GM18873 (cell line): Measurements from ENCODE around the gene TRPV4.

Source experiments
- ATAC-seq: cut with Tn5 transposase; IDR thresholded peaks from one replicate; pipeline ENCODE4 v1.9.1; 2021; ENCODE audit warnings: mild to moderate bottlenecking, moderate library complexity, moderate number of reproducible peaks; ENCODE audit not compliant: unreplicated experiment, low FRiP score

Gene TRPV4

DNA sequence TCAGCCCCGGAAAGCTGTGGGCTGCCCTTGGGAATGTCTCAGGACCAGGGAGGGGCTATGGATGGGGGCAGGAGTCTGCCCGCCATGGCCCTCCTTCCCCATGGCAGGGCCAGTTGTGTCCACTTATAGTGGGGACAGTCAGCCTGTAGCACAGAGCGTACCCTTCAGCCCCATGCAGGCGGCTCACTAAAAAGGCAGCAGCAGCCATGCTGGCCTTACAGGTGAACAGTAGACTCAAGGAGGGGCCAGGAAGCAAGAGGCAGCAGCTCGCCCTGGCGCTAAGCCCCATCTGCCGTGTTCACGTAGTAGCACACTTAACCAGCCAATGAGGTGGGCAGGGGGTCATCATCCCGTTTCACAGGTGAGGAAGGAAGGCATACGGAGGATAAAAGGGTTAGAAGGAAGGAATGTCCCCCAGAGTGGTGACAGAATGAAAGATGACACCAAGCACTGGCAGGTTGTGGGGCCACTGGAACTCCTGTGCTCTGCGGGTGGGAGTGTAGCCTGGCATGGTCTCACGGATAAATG lies 66.9 kb downstream of the TRPV4 start:
- ATAC-seq = no peak

DNA sequence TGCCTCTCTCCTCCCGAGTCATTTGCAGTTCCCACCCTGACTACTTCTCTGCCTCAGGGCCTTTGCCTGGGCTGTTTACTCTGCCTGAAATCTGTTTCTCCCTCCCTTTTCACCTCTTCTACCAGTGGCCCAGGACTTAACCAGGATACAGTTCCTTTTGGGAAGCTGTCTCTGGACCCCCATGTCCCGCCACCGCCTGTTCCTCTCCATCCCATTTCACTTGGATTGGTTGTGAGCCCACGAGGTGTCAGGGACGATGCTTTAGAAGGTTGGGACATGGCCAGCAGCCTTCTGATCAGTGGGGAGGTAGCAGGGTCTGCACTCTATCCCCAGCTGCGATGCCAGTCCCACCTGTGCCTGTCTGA lies 67.8 kb downstream of the TRPV4 start:
- no peak for ATAC-seq

DNA sequence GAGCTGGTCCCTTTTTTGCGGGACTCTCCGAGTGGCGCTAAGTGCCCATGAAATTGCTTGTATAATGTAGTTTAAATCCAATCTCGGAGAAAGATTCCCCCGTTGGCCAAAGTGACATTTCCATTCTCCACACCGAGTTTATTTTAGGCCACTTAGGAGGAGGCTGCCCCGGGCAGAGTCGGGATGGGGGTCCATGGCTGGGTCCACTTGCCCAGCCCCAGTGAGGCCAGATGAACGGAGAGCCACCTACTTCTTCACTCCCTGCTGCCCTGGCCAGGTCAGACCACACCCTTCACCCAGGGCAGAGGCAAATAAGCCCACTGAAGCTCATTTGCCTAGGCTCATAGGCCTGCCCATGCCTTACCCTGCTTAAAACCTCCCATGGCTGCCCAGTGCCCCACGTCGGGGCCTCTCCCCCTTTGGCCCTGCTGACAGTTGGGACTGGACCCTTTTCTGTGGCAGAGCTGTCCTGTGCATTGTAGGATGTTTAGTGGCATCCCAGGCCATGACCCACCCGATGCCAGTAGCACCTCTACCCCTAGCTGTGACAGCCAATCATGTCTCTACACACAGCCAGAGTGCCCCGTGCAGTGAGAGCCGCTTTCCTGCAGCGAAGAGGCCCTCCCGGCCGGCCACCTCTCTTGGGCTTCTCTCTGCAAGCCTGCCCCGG lies 68.3 kb downstream of the TRPV4 start:
- no peak for ATAC-seq

DNA sequence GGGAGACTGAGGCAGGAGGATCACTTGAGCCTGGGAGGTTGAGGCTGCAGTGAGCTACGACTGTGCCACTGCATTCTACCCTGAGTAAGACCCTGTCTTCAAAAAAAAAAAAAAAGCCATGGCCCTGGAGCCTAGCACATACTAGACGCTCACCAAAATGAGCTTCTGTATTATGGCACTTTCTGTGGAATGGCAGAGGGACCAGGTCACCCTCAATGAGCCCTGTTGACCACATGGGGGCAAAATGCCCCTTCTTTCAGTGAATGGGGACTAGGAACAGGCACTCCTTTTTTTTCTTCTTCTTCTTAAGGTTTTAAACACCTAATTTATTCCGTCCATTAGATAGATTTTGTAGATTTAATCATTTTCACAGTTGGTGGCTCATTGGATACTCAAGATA lies 69.1 kb downstream of the TRPV4 start:
- no peak for ATAC-seq

DNA sequence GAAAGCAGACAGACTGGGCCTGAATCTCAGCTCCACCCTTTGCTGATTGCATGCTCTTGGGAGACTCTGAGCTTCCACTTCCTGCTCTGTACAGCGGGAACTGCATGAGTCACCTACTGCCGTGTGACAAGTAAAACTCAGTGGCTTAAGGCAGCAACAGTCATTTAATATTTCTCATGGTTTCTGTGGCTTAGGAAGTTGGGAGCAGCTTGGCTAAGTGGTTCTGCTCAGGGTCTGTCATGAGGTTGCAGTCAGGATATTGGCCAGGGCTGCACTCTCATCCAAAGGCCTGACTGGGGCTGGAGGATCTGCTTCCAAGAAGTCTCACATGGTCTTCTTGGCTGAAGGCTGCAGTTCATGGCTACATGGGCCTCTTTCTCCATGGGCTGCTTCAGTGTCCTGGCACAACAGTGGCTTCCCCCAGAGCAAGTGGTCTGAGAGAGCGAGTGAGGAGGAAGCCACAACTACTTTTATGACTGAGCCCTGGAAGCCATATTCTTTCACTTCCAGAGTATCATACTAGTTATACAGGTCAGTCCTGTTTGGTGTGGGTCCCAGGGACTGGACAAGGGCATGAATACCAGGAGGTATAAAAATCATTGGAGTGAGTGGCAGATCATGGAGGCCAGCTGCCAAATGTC lies 69.9 kb downstream of the TRPV4 start:
- ATAC-seq = no peak

DNA sequence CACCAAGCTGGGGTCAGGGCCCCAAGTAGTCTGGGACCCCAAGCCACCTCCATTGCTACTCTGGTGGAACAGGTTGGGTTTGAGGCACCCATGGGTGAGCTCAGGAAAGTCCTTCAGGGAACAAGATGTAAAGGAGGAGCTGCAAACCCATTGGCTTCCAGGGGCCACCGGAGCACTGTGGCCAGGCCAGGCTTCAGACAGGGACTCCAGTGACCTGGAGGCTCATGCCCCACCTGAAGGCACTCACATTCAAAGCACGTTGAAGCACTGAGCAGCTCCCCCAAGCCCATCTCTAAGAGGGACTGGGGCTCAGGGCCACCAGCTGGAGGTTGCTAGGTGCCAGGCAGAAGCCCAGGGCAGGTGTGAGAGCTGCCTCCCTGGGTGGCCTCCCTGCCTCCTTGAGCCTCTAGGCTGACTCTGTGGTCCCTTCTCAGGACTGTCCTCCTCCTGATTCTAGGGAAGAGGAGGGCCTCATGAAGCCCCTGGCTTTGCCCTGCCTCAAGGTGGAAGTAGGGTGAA lies 70.5 kb downstream of the TRPV4 start:
- ATAC-seq = no peak

DNA sequence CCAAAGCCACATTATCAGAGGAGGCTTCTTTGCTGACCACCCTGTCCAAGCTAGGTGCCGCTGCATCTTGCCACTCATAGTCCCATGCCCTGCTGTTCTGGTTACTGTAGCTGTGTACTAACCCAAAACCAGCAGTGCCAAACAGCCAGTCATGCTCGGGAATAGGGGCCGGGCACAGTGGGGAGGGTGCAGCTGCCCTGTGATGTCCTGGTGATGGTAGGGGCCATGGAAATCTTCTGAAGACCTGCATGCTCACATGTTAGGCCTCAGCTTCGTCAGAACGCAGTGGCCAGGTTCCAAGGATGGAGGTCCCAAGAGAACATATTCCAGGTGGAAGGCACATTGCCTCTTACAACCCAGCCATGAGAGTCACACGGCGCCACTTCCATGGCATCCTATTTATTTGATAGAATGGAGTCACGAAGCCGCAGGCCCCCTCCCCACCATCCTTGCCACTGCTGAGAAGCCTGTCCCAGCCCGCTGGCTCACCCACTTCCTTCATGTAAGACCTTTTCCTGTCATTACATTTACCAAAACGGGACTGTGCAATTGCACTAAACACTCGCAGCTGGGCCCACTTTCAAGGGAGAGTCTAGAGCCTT lies 71.0 kb downstream of the TRPV4 start:
- ATAC-seq = no peak

DNA sequence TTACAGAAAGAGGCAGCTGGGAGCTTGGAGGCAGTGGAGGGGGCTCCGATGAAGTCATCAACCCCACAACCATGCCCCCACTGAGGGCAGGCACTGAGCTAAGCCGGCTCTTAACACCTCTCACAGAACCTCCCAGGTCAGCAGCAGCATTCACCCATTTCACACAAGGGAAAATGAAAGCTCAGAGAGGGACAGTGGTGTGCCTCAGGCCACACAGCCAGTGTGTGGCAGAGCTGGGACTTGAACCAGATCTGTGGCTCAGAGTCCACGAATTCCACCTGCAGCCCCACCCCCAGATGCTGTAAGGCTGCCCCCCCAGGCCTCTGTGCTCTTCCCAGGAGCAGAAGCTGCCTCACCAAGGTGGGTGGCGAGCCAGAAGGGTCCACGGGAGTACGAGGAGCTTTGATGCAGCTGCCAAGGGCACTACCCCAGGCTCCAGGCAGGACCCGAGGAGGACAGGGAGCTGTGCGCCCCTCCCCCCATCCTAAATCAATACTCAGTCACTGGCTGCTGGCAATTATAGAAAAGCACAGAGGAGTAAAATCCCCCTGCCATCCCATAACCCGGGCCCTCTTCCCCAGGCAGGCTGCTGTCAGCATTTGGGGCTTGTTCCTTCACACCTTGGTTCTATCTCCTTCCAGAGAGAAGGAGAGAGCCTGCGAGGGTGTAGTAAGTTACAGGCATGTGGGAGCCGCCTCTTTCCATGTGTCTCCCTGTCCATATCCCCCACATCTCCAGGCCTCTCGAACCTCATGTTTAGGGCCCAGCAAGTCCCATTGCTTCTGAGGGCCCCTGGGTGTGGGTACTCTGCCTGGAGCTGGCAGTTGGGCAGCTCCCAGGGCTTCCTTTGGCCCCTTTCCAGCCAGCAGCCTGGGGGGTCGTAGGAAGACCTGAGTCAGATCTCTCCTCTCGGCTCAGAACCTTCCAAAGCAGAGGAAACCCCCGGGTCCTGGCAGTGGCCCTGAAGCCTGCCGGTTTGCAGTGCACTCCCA lies 72.0 kb downstream of the TRPV4 start:
- ATAC-seq = no peak

DNA sequence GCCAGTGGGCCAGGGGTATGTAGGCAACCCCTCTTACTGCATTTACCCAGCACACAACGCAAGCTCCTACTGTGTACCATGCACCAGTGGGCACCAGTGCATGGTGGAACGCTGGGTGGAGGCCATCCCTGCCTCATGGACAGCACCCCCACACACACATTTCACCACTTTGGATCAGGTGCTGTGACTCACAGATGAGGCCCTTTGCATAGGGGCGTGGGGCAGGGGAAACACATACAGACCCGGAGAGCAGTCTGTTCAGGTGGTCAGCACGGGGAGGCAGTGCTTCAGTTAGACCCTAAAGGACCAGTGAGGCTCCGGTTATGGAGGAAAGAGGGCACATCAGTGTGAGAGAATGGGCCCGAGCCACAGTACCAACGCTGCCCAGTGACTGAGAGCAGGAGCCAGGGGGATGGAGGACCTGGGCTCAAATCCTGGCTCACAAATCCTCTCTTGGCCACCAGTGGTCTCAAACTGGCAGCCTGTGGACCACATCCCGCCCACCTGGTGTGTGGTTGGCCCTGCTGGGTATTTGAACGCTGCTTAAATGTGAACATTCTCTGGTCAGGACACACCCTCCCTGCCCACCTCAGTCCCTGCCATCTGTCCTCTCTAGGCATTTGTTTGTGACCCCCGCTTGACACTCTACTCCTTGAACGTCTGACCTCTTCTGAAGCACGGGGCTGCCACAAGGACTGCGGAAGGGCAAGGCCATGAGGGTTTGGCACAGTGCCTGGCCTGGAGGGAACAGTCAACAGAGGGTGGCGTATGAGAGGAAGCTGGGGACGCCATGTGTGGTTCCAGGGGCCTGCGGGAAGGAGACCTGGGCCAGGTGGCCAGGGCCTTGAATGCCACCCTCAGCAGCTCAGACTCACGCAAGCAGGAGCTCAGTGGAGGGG lies 72.9 kb downstream of the TRPV4 start:
- ATAC-seq = no peak

DNA sequence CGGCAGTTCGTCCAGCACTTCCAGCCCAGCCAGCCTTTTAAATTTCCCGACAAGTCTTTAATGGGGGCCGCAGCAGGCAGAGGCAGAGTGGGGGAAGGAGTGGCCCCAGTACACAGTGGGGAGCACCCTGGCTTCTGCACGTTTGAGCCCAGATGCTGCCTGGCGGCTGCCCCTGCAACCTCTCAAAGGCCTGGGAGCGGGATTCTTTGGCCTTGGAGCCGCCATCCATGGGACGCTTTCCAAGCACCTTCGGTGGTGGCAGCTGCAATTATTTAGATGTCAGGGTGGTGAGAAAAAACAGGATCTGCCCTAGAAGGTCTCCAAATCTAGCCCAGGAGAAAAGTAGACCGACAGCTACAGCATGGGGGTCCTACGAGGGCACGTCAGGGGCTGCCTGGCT lies 73.6 kb downstream of the TRPV4 start:
- no peak for ATAC-seq

DNA sequence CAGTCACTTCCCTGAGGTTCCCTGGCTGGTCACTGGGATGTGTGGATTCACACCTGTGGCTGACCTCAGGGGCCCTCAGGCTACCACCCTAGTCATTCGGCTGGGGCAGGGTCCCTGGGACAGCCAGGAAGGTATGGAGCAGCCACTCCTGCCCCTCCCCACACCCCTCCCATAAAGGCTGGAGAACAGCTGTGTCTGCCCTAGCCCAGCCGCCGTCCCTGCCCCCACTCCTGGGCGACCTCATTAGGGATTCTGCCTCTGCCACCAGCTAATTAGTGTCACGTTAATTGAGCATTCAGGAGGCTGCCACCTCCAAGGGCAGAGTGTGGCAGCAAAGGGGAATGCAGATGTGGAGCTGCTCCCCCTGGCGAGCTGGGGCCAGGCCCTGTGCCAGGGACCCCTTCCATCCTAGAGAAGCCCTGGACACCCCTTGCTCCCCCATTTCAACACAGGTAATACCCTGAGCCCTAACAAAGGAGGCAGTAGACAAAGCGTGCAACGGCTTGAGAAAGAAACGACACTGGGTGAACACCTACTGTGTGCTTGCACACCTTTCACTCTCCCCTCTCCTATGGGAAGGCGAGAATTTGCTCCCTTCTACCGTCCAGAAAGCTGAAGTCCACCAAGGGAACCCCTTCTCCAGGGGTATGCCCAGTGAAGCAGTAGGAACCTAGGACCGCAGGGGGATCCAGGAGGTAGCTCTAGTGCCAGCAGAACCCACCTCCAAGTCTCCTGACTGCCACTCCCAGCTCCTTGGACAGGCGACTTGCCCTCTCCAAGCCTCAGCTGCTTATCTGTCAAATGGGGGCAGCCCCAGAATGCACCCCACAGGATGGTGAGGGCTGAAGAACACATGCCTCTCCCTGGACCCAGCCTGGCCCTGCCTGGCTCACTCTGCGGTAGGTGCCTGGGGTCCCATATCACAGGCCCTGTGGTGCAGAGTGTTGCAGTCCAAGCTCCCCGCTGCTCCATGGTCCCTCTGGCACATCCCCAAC lies 74.5 kb downstream of the TRPV4 start:
- ATAC-seq = no peak

DNA sequence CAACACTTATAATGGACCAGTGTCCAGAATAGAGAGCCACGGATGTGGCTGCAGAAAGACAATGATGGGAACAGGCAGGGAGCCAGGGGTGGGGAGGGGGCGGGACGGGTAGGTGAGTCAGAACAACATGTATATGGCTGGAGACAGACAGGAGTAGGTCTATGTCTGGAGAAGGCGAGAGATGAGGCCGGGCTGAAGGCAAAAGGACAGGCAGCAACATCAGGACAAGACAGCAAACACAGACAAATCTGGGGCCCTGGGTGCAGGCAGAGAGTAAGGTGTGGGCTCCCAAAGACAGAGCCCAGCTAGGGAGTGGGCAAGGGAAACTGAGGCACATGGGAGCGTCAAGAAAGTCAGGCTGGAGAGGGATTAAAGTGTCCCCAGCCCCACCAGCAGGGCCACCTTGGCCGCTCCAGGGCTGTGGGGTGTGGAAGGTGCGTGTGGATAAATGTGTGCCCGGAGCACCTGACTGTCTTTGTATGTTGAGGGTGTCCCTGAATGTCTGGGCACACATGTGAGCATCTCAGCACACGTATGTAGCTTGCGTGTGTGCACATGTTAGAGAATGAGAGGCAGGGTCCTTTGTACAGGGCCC lies 75.4 kb downstream of the TRPV4 start:
- no peak for ATAC-seq

DNA sequence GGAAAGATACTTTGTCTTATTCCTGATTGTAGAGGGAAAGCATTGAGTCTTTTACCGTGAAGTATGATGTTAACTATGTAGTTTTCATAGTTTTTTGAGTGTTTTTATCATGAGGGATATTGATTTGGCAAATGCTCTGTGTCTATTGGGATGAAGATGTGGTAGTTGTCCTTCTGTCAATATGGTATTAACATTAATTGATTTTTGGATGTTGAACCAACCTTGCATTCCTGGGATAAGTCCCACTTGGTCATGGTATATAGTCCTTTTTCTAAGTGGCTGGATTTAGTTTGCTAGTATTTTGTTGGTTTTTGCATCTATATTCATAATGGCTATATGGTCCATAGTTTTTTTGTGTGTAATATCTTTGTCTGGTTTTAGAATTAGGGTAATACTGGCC lies 76.7 kb downstream of the TRPV4 start:
- ATAC-seq = no peak

DNA sequence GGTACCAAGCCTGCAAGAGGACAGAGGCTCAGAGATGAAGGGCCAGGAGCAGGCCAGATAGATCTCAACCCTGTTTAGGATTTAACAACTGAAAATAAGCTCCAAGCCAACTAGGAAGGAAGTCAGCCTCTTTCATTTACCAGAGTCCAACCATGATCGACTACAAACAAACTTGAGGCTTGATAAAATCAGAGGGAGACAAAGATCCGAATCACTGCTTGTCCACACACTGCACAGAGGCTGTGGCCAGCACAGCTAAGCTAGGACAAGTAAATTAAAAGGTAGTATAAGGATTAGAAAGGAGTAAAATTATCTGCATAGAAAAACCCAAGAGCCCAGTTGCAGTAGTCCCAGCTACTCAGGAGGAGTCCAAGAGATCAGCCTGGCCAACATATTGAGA lies 79.2 kb downstream of the TRPV4 start:
- ATAC-seq = no peak

DNA sequence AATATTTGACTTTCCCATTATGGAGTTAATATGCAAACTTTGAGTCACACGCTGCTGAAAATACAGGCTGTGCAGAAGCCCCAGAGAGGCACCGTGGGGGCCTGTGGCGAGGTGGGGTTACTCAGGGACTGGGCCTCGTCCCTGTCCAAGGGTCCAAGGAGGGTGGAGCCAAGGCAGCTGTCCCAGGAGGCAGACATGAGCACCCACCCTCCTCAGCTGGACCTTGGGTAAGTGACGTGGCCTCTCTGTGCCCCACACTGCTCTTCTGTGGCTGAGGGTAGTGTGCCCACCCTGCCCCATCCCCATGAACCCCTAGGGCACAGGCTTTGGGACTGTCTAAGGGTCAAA lies 80.2 kb downstream of the TRPV4 start:
- no peak for ATAC-seq

DNA sequence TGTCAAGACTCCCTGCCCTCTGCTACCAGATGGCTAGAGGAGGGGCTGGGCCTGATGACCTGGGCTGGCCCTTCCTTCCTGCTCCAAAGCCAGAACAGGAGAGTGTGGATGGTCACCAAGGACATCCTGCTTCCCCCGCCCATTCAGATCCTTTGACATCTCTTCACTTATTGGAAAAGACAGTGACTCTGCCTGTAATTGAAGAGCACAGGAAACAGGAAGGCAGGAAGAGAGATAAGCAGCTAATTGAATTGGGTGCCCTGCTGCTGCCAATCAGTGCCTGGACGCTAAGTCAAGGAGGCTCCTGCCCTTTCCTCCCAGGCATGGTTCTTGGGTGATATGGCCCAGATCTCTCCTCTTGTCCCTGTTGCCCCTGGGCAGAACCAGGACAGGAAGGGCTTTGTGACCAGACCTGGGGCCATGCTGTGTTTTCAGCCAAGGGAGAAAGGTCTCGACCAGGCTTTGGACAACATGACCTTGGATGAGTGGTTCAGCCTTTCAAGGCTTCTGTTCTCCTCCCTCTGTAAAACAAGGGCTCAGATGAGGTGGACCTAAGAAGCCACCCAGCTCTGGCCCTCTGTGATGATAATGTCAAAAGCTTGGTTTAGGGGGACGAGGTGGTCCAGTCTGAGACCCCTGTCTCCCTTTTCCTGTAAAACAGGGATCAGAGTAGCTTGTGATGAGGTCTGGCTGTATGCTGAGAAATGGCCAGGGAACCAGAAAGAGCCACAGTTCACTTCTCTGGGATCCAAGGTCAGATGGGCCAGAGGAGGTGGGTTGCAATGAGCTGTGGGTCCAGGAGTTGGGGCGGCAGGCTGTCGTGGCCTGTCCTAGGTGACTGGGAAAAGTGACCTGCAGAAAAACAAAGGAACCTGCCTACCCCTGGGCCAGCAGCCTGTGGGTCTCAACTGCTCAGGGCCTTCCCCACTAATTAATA lies 80.8 kb downstream of the TRPV4 start:
- ATAC-seq = no peak
